Lower leg skin (tissue), 3 donors: ENCODE data around the gene SNX25.

Source experiments
- CTCF ChIP-seq, 3 donors: fragments of 450-650 bp; IDR thresholded peaks; one replicate each; pipeline ENCODE4 v1.5.1; 2016; ENCODE audit warnings: antibody characterized with exemption in 3 of 3, mild to moderate bottlenecking in 3 of 3, moderate library complexity in 2 of 3
- POLR2A ChIP-seq, 2 donors: fragments of 450-650 bp; IDR thresholded peaks; one replicate each; pipeline ENCODE4 v1.6.1; 2016 to 2017; ENCODE audit warnings: antibody characterized with exemption in 2 of 2, mild to moderate bottlenecking in 1 of 2, moderate library complexity in 1 of 2

DNA sequence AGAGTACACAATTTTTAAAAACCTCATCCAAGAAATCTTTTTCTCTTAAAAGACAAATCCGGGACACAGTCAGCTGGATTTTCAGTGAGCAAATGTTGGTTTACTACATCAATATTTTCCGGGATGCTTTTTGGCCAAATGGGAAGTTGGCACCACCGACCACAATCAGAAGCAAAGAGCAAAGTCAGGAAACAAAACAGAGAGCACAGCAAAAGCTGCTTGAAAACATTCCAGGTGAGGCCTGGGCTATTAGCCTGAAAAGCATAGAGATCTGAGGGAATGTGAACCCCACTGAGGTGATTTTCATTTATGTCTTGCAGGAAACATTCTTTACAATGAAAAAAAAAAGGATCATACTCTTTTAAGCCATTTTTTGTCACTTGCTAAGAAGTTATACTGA, 152.5 kb downstream of the SNX25 start:
- TF ChIP-seq CTCF (IDR thresholded peaks at IDR 0.05), result no peak
- no peak for TF ChIP-seq POLR2A (IDR thresholded peaks at IDR 0.05)
